K562 (cell line): Measurements from ENCODE around the gene METTL25B. TPM values are rescaled to one million over a fixed set of nuclear protein-coding genes. Genes with fewer than 3 reads are reported as not detected.
"Not testable (repeated sequence)": the region's sequence is repeated elsewhere in the genome, so short reads cannot be mapped to it uniquely, and the experiment has no call there.

Experiments used
- ATAC-seq: fragments of 200-7000 bp; cut with Tn5 transposase; 3 replicates; pipeline ENCODE4 v1.9.1; 2020; ENCODE audit warnings: moderate library complexity
- BruUV-seq: library from RNA; stranded (reverse); fragments of 400-500 nt; replicated peaks from 2 replicates; lab custom pipeline; 2021; lab: Mats Ljungman, UMichigan
- CTCF ChIA-PET: fragments of 300-600 bp; formaldehyde crosslinking; extraction: SDS; loops from one replicate; lab custom pipeline; 2021; ENCODE audit warnings: low intra/inter-chr PET ratio; lab: Yijun Ruan, JAX
- POLR2A ChIA-PET: fragments of 300-600, 350-650 bp; sonication (Branson Sonifier 250); formaldehyde crosslinking; extraction: SDS; loops from one replicate; lab custom pipeline; 2021; ENCODE audit warnings: antibody characterized with exemption, inconsistent platforms; lab: Yijun Ruan, JAX
- DNase-seq, 4 experiments: peaks; one replicate each; pipeline versions ENCODE4 v3.0.0 to v3.0.0-alpha.2; 2011 to 2018; ENCODE audit warnings: low spot score in 3 of 4, mixed read lengths in 3 of 4; ENCODE audit errors: extremely low read depth in 1 of 4
- FAIRE-seq: peaks from 2 replicates; lab custom pipeline; 2011; peaks lifted over from hg19 to GRCh38; lab: Jason Lieb, UNC
- H2AFZ ChIP-seq: 2 replicates; pipeline ENCODE4 v1.6.0; 2011; ENCODE audit warnings: low read depth, low read length, control low read depth, inconsistent platforms
- H3K27ac ChIP-seq: fragments of 200-600 bp; 3 replicates; pipeline ENCODE4 v1.8.0; 2011; ENCODE audit warnings: low read depth, mild to moderate bottlenecking, control low read depth, inconsistent platforms, low read length, moderate library complexity, mixed read lengths; ENCODE audit errors: extremely low read depth
- H3K27me3 ChIP-seq, 2 experiments: fragments of 300-600 bp in 1 of 2; 2 replicates in 1 of 2; 3 replicates in 1 of 2; pipeline versions ENCODE4 v1.6.0 to v1.8.0; 2011; ENCODE audit warnings: inconsistent platforms in 2 of 2, low read length in 2 of 2, mild to moderate bottlenecking in 1 of 2, mixed read lengths in 1 of 2, moderate library complexity in 1 of 2; ENCODE audit not compliant: control insufficient read depth in 2 of 2, insufficient read depth in 2 of 2
- H3K36me3 ChIP-seq: fragments of 300-600 bp; 3 replicates; pipeline ENCODE4 v1.8.0; 2011; ENCODE audit warnings: mild to moderate bottlenecking, low read length, inconsistent platforms; ENCODE audit not compliant: control insufficient read depth, insufficient read depth
- H3K4me1 ChIP-seq, 2 experiments: fragments of 200-600 bp in 1 of 2; replicated peaks in 1 of 2; 2 replicates in 1 of 2; 3 replicates in 1 of 2; pipeline versions ENCODE4 v1.5.1 to v1.8.0; 2011; ENCODE audit warnings: inconsistent platforms in 2 of 2, low read length in 2 of 2, mild to moderate bottlenecking in 1 of 2, mixed read lengths in 1 of 2, moderate library complexity in 1 of 2; ENCODE audit not compliant: control insufficient read depth in 2 of 2, insufficient read depth in 2 of 2
- H3K4me2 ChIP-seq: 2 replicates; pipeline ENCODE4 v1.6.1; 2011; ENCODE audit warnings: low read length, control low read depth, inconsistent platforms, mixed read lengths; ENCODE audit not compliant: insufficient read depth
- H3K4me3 ChIP-seq: fragments of 200-600 bp; sonication (generic), shearing (Covaris generic); 2 replicates; pipeline ENCODE4 v1.5.1; 2016; ENCODE audit warnings: control low read depth, inconsistent platforms
- H3K79me2 ChIP-seq: fragments of 200-600 bp; 3 replicates; pipeline ENCODE4 v1.8.0; 2011; ENCODE audit warnings: low read length, inconsistent platforms; ENCODE audit not compliant: control insufficient read depth, insufficient read depth
- H3K9ac ChIP-seq, 2 experiments: 2 replicates each; pipeline versions ENCODE4 v1.6.0 to v1.6.1; 2011; ENCODE audit warnings: low read depth in 2 of 2, low read length in 2 of 2, control low read depth in 1 of 2, inconsistent platforms in 1 of 2, mild to moderate bottlenecking in 1 of 2, mixed read lengths in 1 of 2; ENCODE audit not compliant: insufficient read depth in 1 of 2
- H3K9me1 ChIP-seq: one replicate; pipeline ENCODE4 v1.6.0; 2011; ENCODE audit warnings: inconsistent platforms, mild to moderate bottlenecking, low read length, moderate library complexity; ENCODE audit not compliant: control insufficient read depth, insufficient read depth
- H3K9me3 ChIP-seq: replicated peaks from 2 replicates; pipeline ENCODE4 v1.5.1; 2011; ENCODE audit warnings: low read depth, low read length, inconsistent platforms; ENCODE audit not compliant: control insufficient read depth, insufficient read depth
- H4K20me1 ChIP-seq: replicated peaks from 2 replicates; pipeline ENCODE4 v1.6.1; 2011; ENCODE audit warnings: low read length, inconsistent platforms, mixed read lengths; ENCODE audit not compliant: control insufficient read depth, insufficient read depth
- ADNP ChIP-seq: fragments of 200-800 bp; sonication (Bioruptor generic); IDR thresholded peaks from 2 replicates; pipeline ENCODE4 v1.6.1; 2016; ENCODE audit warnings: missing genetic modification characterization, missing compliant biosample characterization
- ATF7 ChIP-seq: fragments of 450-650 bp; IDR thresholded peaks from 2 replicates; pipeline ENCODE4 v1.7.1; 2014; ENCODE audit warnings: mild to moderate bottlenecking, moderate library complexity
- BCOR ChIP-seq: fragments of 450-650 bp; IDR thresholded peaks from 2 replicates; pipeline ENCODE4 v1.6.1; 2016
- CEBPB ChIP-seq: fragments of 450-650 bp; IDR thresholded peaks from 2 replicates; pipeline ENCODE4 v1.6.1; 2016; ENCODE audit warnings: missing genetic modification characterization, missing compliant biosample characterization
- DPF2 ChIP-seq: fragments of 450-650 bp; IDR thresholded peaks from 2 replicates; pipeline ENCODE4 v1.6.1; 2016
- EGR1 ChIP-seq: fragments of 450-650 bp; conservative IDR thresholded peaks from 2 replicates; pipeline ENCODE4 v1.6.1; 2017; ENCODE audit warnings: mild to moderate bottlenecking
- EP400 ChIP-seq: fragments of 450-650 bp; IDR thresholded peaks from 2 replicates; pipeline ENCODE4 v1.6.1; 2017; ENCODE audit warnings: antibody characterized with exemption, mild to moderate bottlenecking, moderate library complexity
- FOXO4 ChIP-seq: fragments of 450-650 bp; formaldehyde crosslinking; IDR thresholded peaks from 2 replicates; pipeline ENCODE4 v1.4.0; 2020; ENCODE audit warnings: mild to moderate bottlenecking, moderate library complexity
- MAFK ChIP-seq: IDR thresholded peaks from 2 replicates; pipeline ENCODE4 v1.6.1; 2011; ENCODE audit warnings: low read length, improper control_type of control experiment
- MNT ChIP-seq, 2 experiments: fragments of 450-650 bp; conservative IDR thresholded peaks; 2 replicates each; pipeline ENCODE4 v1.6.1; 2017; ENCODE audit warnings: mild to moderate bottlenecking in 2 of 2, moderate library complexity in 2 of 2
- POLR3A ChIP-seq: IDR thresholded peaks from 2 replicates; pipeline ENCODE4 v1.6.1; 2011; ENCODE audit warnings: borderline replicate concordance, mild to moderate bottlenecking, moderate library complexity; ENCODE audit not compliant: insufficient read length, insufficient read depth; ENCODE audit errors: extremely low read depth
- RAD51 ChIP-seq: fragments of 450-650 bp; IDR thresholded peaks from 2 replicates; pipeline ENCODE4 v1.7.1; 2016; ENCODE audit warnings: low read depth, mild to moderate bottlenecking, borderline replicate concordance
- SMARCA4 ChIP-seq: fragments of 450-650 bp; IDR thresholded peaks from 2 replicates; pipeline ENCODE4 v1.6.1; 2016
- TBP ChIP-seq: optimal IDR thresholded peaks from 2 replicates; pipeline ENCODE3; 2011; ENCODE audit warnings: low read depth, low read length, improper control_type of control experiment
- TCF3 ChIP-seq: sonication (generic); formaldehyde crosslinking; IDR thresholded peaks from 2 replicates; pipeline ENCODE4 v1.4.0; 2020; ENCODE audit warnings: mild to moderate bottlenecking, missing genetic modification reagents
- ZNF766 ChIP-seq: fragments of 200-800 bp; sonication (Bioruptor generic); conservative IDR thresholded peaks from 2 replicates; pipeline ENCODE4 v1.6.1; 2016; ENCODE audit warnings: missing genetic modification characterization, missing compliant biosample characterization
- WGBS: fragments of 100-300 bp; shearing (Covaris generic); methylation state at CpG from one replicate; pipeline ENCODE4 v1.1.6; 2016; ENCODE audit warnings: low coverage, mixed read lengths; ENCODE audit not compliant: insufficient coverage; ENCODE audit errors: missing lambda C conversion rate; 5-methylcytosine and 5-hydroxymethylcytosine counted together
- in situ Hi-C: fragments of 300-500 bp; cut with MboI; formaldehyde crosslinking; loops from 4 replicates; pipeline ENCODE4 v1.15.0; 2018; ENCODE audit warnings: inconsistent platforms, mixed read lengths
- intact Hi-C: fragments of 100-400 bp; cut with micrococcal nuclease; formaldehyde crosslinking; loops from 2 replicates; pipeline ENCODE4 v1.14.2; 2022
- polyA plus RNA-seq, 8 experiments: library from polyadenylated mRNA; depleted of rRNA in 4 of 8; stranded (reverse) in 5 of 8; unstranded in 3 of 8; fragments of >200 nt; fragmentation: Nextera tagmentation in 2 of 8; fragmentation: Illumina TruSeq in 1 of 8; extraction: Ambion mirVana in 2 of 8; extraction: Trizol in 1 of 8; gene quantifications; 2 replicates each; pipeline versions ENCODE4 v1.2.1 to v1.2.3, GENCODE V29; 2011 to 2014; ENCODE audit warnings: inconsistent platforms in 1 of 8, missing spikeins in 1 of 8
- total RNA-seq, 7 experiments: library from RNA; depleted of rRNA in 6 of 7; stranded (reverse); fragments of >200 nt in 6 of 7; fragmentation: Illumina TruSeq in 2 of 7; extraction: Trizol in 2 of 7; gene quantifications; 2 replicates each; pipeline versions ENCODE4 v1.2.1 to v1.2.3, GENCODE V29; 2011 to 2021; ENCODE audit warnings: low replicate concordance in 1 of 7
- TF ChIP-seq, protein P1 (sequence below): sonication (generic); formaldehyde crosslinking; IDR thresholded peaks from 2 replicates; pipeline ENCODE4 v1.8.1; 2023; ENCODE audit warnings: mild to moderate bottlenecking, missing genetic modification reagents

The METTL25B gene
- total and polyA plus RNA-seq, 9 of the 15 experiments (the other 6 are each of a cell fraction or from before 2014, with no cell fraction given), result 7.7 to 48.3 (median 33.1) TPM

- no peak for TF ChIP-seq FOXO4 (CRISPR knock-in tag)
Observed at GRCh38 chr1:156756355-156756754, 28.1 kb downstream of the METTL25B start (continued).

- H3K27ac ChIP-seq, result peak overlapping the region; percentile 71
- H3K36me3 ChIP-seq, intact Hi-C loops, H3K9me1 ChIP-seq, CTCF ChIA-PET, H3K4me3 ChIP-seq, H3K9me3 ChIP-seq, in situ Hi-C loops, BruUV-seq, H3K27me3 ChIP-seq, H4K20me1 ChIP-seq: not testable (repeated sequence)
- WGBS, result 22% methylated on average over 9 of the region's 10 CpGs
- peaks cover 35 to 42% of the 10 kb centered on the region in 2 experiments; a peak in 4 of 5 replicates for H3K4me1 ChIP-seq
- DNase-seq (peak in 1 of 4 experiments; percentile 85), FAIRE-seq (peak; percentile 83), ATAC-seq (peak; percentile 63)
- peak overlapping the region in 1 of 2 experiments; percentile 27; a peak in 1 of 4 replicates for H3K9ac ChIP-seq
- peak overlapping the region; percentile 36; the same call in 1 of the 2 replicates for H3K4me2 ChIP-seq
- POLR2A ChIA-PET, result interaction anchor here (0.6 to 4.6 kb wide), 7 partner anchors 8 to 237 kb away, joined by 3 to 27 read pairs (median 3); partner anchors contain the start of gene PRCC
- peak overlapping the region; percentile 34; the same call in 1 of the 2 replicates for H2AFZ ChIP-seq
- peaks cover 20% of the 10 kb centered on the region for H3K79me2 ChIP-seq
- TF ChIP-seq BCOR, result peak; percentile 77; the same call in 1 of the 2 replicates
- TF ChIP-seq ADNP (tag), result peak; percentile 54
- TF ChIP-seq TBP, result peak; percentile 81
- peak; percentile 26 for TF ChIP-seq POLR3A
- TF ChIP-seq EGR1, result peak; percentile 73
- TF ChIP-seq RAD51, result 0 out of 2 replicates have a peak, but pooled peaks have one; percentile 13
- TF ChIP-seq, protein P1, sequence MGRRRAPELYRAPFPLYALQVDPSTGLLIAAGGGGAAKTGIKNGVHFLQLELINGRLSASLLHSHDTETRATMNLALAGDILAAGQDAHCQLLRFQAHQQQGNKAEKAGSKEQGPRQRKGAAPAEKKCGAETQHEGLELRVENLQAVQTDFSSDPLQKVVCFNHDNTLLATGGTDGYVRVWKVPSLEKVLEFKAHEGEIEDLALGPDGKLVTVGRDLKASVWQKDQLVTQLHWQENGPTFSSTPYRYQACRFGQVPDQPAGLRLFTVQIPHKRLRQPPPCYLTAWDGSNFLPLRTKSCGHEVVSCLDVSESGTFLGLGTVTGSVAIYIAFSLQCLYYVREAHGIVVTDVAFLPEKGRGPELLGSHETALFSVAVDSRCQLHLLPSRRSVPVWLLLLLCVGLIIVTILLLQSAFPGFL (CRISPR knock-in tag), result 0 out of 2 replicates have a peak, but pooled peaks have one; percentile 45
- 0 out of 4 replicates have a peak, but pooled peaks of 1 of the 2 experiments have one; percentile 2 for TF ChIP-seq MNT (conservative IDR thresholded peaks at IDR 0.05)
- 0 out of 2 replicates have a peak, but pooled peaks have one; percentile 43 for TF ChIP-seq ZNF766 (CRISPR knock-in tag)
- TF ChIP-seq SMARCA4, result peak; percentile 67; the same call in 1 of the 2 replicates
- peak; percentile 40; the same call in 1 of the 2 replicates for TF ChIP-seq EP400
- TF ChIP-seq TCF3 (CRISPR knock-in tag), result peak; percentile 51
- peak; percentile 86 for TF ChIP-seq CEBPB (tag)
- peak; percentile 33; the same call in 1 of the 2 replicates for TF ChIP-seq MAFK
- peak; percentile 22; the same call in 1 of the 2 replicates for TF ChIP-seq ATF7
- peak; percentile 83 for TF ChIP-seq DPF2
Observed at GRCh38 chr1:156757572-156758253, 29.4 kb downstream of the METTL25B start.
